ENCODE measurements around the gene FAM229B. TPM values are rescaled to one million over a fixed set of nuclear protein-coding genes. Genes with fewer than 3 reads are reported as not detected.
"Not testable (repeated sequence)": the region's sequence is repeated elsewhere in the genome, so short reads cannot be mapped to it uniquely, and the experiment has no call there.

The FAM229B gene
- total RNA-seq, 2 donors from 2014 or later: 1.3 to 4.9 TPM

DNA sequence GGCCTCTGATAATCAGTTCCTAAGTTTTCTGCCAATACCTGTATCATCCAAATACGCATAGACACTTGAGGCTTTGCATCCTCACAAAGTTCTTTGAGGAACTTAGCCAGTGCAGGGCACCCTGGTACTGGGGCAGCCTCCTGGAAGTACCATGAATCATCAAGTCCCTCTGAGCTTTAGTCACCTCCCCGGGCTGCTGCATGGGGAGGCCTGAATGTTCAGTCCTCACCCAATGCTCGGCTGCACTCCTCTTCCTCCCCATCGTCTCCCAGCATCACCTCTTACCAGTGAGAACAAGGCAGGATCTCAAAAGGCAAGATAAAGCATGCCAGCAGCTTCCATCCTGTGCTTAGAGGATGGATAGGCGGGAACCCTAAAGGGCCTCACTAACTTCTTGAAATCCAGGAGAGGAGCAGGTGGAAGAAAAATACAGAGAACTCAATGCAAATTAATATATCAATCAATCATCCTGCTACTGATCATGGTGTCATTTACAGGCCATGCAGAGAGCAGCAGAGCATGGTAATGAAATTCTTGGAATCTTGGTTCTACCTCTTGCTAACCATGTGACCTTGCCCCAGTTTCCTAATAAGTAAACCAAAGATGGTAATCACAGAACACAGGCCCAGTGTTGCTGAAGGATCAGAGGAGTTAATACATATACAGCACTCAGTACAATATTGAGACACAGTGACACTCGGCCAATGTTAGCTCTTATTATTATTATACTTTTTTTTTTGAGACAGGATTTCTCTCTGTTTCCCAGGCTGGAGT, 38.2 kb upstream of the FAM229B start:
- no peaks in the 10 kb centered on the region for H3K9me3 ChIP-seq
- H3K36me3 ChIP-seq: no peaks in the 10 kb centered on the region
- TF ChIP-seq, protein P1, sequence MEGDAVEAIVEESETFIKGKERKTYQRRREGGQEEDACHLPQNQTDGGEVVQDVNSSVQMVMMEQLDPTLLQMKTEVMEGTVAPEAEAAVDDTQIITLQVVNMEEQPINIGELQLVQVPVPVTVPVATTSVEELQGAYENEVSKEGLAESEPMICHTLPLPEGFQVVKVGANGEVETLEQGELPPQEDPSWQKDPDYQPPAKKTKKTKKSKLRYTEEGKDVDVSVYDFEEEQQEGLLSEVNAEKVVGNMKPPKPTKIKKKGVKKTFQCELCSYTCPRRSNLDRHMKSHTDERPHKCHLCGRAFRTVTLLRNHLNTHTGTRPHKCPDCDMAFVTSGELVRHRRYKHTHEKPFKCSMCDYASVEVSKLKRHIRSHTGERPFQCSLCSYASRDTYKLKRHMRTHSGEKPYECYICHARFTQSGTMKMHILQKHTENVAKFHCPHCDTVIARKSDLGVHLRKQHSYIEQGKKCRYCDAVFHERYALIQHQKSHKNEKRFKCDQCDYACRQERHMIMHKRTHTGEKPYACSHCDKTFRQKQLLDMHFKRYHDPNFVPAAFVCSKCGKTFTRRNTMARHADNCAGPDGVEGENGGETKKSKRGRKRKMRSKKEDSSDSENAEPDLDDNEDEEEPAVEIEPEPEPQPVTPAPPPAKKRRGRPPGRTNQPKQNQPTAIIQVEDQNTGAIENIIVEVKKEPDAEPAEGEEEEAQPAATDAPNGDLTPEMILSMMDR (IDR thresholded peaks at IDR 0.05): no peak
- H3K9ac ChIP-seq (ENCODE audit: low read depth in 2 of 2, low read length in 2 of 2): no peak overlapping the region
- no peaks in the 10 kb centered on the region for H3K4me1 ChIP-seq
- H3K4me3 ChIP-seq: no peak overlapping the region
- intact Hi-C loops (cut with DNase I): no loop called here
- DNase-seq: no peak
- H3K27me3 ChIP-seq: no peaks in the 10 kb centered on the region
- no peak overlapping the region for H3K27ac ChIP-seq

DNA sequence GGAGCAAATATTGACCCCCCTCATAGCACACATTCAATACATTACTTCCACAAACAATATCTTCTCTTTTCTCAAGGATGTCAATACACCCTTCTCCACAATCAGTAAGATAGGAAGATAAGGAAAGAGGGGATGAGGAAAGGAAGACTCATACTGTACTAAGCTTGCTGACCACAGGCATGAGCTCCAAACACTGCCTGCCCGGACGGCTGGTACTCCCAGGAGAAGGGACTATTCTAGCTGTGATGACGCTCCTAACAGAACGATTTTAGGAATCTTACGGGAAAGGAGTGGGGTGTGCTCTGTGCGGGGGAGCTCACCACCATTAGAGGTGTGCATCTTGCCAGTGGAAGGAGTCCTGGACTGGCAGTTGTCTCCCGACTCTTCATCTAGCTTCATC, 37.4 kb upstream of the FAM229B start:
- DNase-seq: no peak
- Histone ChIP-seq H3K27ac (no peak overlapping the region), H3K4me1 (no peaks in the 10 kb centered on the region), H3K4me3 (no peak overlapping the region), H3K9me3 (no peaks in the 10 kb centered on the region), H3K9ac (ENCODE audit: low read depth in 2 of 2, low read length in 2 of 2) (no peak overlapping the region), H3K27me3 (no peaks in the 10 kb centered on the region), H3K36me3 (no peaks in the 10 kb centered on the region)
- intact Hi-C loops (cut with DNase I): no loop called here
- TF ChIP-seq, protein P1 (IDR thresholded peaks at IDR 0.05): no peak

DNA sequence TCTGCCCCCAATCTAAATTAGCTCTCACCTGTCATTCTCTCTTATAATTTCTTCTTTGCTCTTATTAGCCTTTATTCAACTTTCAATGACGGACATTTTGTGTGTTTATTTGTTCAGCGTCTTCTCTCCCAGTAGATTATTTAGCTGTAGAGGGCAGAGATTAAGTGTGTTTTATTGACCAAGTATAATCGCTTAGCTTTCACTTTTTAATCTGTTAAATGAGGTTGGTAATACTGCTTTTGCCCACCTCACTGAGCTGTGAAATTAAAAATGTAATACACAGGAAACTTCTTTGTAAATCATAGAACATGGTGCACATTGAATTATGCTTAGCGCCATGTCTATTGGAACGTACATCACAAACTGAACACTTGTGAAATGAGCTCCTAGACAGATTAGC, 37.0 kb upstream of the FAM229B start:
- Histone ChIP-seq H3K4me1 (no peaks in the 10 kb centered on the region), H3K9me3 (no peaks in the 10 kb centered on the region), H3K9ac (ENCODE audit: low read depth in 2 of 2, low read length in 2 of 2) (no peak overlapping the region), H3K4me3 (no peak overlapping the region), H3K36me3 (no peaks in the 10 kb centered on the region), H3K27me3 (no peaks in the 10 kb centered on the region), H3K27ac (no peak overlapping the region)
- no peak for DNase-seq
- intact Hi-C loops (cut with DNase I): no loop called here
- TF ChIP-seq, protein P1 (IDR thresholded peaks at IDR 0.05): no peak

DNA sequence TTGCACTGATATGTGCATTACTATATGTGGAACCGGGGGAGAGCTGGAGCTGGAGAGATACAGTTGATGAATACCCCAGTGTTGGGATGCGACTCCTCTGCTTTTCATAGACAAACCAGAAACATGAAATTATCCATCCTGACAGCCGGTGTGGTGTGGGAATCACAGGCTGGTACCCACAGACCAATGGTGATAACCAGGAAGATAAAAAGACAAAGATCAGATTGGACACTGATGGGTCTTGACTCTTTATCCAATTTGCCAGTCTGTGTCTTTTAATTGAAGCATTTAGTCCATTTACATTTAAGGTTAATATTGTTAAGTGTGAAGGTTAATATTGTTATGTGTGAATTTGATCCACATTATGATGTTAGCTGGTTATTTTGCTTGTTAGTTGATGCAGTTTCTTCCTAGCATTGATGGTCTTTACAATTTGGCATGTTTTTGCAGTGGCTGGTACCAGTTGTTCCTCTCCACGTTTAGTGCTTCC, 36.1 kb upstream of the FAM229B start:
- H3K9me3 ChIP-seq, H3K27me3 ChIP-seq: not testable (repeated sequence)

DNA sequence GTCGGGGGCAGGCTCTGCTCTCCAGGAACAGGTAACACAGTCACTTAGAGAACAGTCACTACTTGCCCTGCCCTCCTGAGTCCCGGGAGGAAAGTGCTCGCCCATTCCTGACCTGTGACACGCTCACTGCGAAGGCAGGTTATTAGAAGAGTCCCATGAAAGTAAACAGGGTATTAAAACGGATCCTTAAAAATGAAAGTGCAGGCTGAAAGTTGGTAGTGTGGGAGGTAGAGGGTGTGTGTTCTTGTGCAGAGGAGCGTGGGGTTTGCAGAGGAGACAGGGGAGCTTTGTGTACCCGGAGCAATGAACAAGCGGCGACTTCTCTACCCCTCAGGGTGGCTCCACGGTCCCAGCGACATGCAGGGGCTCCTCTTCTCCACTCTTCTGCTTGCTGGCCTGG, 33.4 kb upstream of the FAM229B start, which contains the start of gene CCN6:
Gene CCN6 (plus strand): TSS at position 104 of the 400 bp plus-strand sequence. CDS start 254 bp downstream, at position 358.
- Histone ChIP-seq H3K9ac (ENCODE audit: low read depth in 2 of 2, low read length in 2 of 2) (no peak within 1 kb of the TSS), H3K9me3 (no peaks in the 10 kb centered on the region), H3K4me1 (no peaks in the 10 kb centered on the region), H3K4me3 (no peak within 1 kb of the TSS), H3K36me3 (no peaks in the 10 kb centered on the region), H3K27ac (no peak within 1 kb of the TSS), H3K27me3 (no peaks in the 10 kb centered on the region)
- DNase-seq: no peak
- TF ChIP-seq, protein P1 (IDR thresholded peaks at IDR 0.05): no peak
- intact Hi-C loops (cut with DNase I): no loop called here

More for the DNA sequence above, 36.1 kb upstream of the FAM229B start:
- H3K27ac ChIP-seq; H3K9ac ChIP-seq (ENCODE audit: low read depth in 2 of 2, low read length in 2 of 2); DNase-seq; H3K4me1 ChIP-seq; intact Hi-C loops (cut with DNase I); H3K36me3 ChIP-seq; H3K4me3 ChIP-seq: not testable (repeated sequence)

DNA sequence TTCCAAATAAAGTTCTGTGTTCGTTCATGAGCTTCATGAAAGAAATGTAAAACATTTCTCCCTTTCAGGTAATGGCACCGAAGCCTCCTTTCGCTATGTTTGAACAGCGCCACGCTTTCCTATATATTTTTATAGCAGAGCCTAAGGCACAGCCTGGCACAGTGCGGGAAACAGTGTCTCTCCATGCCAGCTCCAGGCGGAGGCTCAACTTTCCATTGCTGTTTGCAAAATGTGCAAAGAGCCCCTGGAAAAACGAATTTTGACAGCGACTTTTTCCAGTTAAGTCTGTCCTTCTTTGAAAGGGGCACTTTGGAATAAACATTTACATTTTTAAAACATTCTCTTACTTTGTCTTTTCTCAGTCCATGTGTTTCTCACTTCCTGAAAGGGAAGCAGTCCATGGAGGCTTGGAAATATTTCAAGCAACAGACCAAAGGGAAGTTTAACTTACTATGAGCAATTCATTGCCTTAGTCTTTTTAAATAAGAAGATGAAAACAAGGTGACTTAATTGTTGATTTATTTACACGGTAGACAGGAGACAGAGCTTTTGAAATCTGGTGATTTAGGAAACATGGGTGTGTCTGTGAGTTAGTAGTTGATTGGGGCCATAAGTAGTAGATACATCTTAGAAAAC, 32.7 kb upstream of the FAM229B start:
- Histone ChIP-seq H3K4me3 (no peak overlapping the region), H3K27ac (no peak overlapping the region), H3K27me3 (no peaks in the 10 kb centered on the region), H3K9ac (ENCODE audit: low read depth in 2 of 2, low read length in 2 of 2) (no peak overlapping the region), H3K4me1 (no peaks in the 10 kb centered on the region), H3K9me3 (no peaks in the 10 kb centered on the region), H3K36me3 (no peaks in the 10 kb centered on the region)
- TF ChIP-seq, protein P1 (IDR thresholded peaks at IDR 0.05): no peak
- intact Hi-C loops (cut with DNase I): no loop called here
- DNase-seq: no peak

Measured in colonic mucosa (tissue), 4 donors.